NCI-H1092 (cell line): ENCODE results near the gene TBX10.
"Not testable (repeated sequence)": the region's sequence is repeated elsewhere in the genome, so short reads cannot be mapped to it uniquely, and the experiment has no call there.

Experiments
- DNase-seq: peaks from one replicate; lab custom pipeline; 2025; lab: John Stamatoyannopoulos, UW

TBX10 gene

DNA sequence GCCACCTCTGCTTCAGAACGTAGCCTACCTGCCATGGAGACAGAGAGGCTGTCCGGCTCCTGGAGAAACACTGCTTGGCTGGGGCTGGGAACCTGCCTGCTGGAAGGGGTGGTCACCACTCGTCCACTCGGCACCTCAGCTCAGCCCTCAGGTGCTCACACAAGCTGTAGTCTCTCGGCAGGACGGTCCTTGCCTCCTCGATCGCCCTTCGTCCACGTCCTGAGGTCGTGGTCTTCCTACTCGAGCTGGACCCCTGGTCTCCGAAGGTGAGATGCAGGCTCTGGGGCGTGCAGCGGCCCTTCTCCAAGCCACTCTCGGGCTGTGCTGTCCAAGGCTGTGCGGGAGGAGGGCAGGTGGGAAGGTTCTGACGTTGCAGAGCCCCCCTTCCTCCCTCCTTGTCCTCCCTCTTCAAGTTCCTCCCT is at the start of gene TBX10:
TSS of gene TBX10 (minus strand) at position 326 of the 422 bp plus-strand sequence. CDS start at position 35, 291 bp downstream.
- no peak for DNase-seq

DNA sequence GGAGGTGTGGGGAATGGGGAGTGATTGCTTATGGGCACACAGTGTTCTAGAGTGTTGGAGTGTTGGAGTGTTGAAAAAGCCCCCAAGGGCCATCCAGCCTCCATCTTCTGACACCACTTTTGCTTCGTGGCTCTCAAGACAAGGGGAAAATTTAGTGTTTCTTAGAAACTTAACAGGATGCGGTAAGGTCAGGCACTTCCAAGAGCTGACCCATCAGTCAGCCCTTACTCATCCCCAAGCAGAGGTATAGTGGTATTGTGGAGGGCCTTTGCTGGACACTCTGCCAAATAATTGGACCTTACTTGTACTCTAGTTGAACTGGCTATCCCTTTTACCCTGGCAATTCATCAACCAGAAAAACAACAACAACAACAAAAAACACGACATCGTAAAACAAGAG is 49.6 kb upstream of the TBX10 start:
- DNase-seq = no peak

DNA sequence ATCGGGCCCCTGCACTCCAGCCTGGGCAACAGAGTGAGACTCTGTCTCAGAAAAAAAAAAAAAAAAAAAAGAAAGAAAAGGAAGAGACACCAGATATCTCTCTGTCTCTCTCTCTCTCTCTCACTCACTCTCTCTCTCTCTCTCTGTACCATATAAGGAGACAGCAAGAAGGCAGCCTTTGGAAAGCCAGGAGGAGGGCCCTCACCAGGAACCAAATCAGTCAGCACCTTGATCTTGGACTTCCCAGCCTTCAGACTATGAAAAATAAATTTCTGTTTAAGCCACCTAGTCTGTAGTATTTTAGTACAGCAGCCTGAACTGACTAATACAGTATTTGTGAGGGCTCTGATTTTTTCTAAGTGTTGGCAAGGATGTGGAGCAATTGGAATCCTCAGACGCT is 48.4 kb upstream of the TBX10 start:
- DNase-seq = no peak

DNA sequence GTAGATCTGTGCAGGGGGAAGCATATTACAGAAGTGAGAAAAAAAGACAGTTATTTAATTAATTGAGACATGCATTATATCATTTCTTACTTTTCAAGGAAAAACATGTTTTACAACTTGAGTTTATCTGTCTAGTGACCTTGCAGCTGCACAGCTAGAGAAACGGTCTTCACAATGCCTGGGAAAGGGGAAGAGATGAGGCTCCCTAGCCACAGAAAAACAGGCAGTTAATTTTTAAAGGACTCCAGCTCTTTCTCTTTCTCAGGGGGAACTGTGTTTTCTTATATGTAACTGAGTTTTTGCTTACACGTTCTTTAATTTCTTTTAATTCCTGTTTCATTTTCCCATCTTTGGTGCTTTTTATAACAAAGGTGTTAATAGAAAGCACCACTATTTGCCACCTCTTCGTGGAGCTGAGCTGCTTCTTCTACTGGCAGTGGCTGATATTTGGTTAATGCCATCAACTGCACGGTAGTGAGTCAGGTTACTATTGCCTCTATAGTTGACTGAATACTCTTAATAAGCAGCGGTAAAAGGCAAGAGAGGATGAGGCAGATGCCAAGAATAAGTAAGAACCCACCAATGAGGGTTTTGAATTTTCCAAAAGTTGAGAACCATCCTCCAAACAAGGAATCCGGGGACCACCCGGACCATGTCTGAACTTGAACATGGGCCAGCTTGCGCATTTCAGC is 46.2 kb upstream of the TBX10 start:
- not testable (repeated sequence) for DNase-seq

DNA sequence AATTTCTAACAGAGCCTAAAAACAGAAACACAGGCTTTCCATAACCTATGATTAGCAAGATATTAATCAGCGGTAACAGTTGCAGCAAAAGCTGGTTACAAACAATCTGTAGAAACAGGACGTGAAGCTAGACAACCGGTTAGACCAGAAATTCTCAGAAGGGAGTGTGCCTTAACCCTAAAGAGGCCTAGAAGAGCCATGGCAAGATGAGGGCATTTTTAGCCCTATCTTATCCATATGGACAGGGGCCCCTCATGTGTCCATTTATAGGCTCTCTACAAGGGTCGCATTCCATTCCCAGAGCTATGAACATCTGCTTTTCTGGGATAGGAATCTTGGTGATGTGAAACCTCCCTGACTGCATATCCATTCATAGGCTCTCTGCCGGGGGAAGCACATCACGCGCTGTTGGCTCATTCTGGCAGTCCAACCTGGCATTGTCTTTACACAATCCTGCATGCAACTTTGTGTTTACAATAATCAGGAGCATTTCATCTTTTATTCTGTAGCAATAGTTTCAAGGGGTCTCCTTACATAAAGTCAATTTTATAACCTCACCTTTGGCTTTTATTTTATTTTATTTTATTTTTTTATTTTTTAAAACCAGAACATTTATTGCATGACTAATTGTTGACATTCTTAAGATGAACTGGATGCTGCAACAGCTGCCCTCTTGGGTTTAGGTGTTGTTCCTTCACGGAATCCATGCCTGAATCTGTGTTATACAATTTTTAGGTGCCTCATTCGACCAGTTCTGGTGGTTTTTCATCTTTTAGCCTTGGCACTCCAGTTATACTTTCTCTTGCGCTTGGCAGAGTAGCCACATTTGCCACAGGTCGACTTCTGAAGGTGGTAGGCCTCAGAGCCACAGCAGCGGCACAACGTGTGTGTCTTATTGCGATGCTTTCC is 42.8 kb upstream of the TBX10 start:
- not testable (repeated sequence) for DNase-seq

DNA sequence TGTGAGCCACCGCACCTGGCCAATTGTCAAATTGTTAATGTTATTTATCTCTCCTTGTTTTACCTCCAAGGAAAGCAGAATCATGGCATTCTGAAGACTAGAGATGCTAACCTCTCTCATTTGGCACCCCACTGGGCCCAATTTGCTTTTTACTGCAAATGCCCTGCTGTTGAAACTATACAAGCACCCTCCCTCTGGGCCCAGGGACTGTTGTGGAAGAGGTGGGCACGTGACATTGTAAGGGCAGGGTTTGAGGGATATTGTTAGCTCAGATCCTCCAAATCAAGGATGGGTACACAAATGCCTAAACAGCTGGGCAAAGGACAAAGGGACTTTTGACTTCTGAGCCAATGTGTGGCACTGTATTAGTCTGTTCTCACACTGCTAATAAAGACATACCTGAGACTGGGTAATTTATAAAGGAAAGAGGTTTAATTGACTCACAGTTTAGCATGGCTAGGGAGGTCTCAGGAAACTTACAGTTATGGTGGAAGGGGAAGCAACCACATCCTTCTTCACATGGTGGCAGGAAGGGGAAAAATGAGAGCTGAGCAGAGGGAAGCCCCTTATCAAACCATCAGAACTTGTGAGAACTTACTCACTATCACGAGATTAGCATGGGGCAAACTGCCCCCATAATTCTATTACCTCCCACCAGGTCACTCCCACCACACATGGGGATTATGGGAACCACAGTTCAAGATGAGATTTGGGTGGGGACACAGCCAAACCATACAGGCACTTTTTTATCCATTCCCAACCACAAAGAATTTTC is 41.3 kb upstream of the TBX10 start:
- no peak for DNase-seq

DNA sequence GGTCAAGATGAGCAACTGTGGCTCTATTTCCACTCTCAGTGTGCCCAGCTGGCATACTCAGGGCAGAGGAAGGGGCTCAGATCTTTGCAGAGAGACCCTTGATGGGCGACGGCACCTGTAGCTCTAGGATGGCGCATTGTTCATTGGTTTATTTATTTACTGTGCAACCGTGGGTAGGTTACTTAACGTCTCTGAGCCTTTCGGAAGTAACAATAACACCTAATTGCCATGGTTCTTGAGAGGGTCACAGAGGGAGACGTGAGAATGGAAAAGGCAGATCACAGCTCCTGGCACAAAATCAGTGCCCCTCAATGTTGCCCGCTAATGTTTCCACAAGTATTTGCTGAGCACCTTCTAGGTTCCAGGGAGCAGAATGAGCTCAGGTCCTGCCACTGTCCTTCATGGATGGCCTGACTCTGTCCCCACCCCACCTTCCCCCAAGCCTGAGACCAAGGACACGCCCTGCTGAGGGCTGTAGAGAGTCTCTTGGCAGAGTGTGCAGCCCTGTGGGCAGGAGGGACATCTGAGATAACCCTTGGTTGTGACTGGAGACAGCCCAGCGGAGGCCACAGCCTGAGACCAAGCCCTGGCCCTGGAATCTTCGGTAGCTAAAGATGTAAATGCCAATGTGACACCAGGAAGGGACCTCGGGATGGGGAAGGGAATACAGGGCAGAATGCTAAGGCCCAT is 35.6 kb upstream of the TBX10 start:
- no peak for DNase-seq

DNA sequence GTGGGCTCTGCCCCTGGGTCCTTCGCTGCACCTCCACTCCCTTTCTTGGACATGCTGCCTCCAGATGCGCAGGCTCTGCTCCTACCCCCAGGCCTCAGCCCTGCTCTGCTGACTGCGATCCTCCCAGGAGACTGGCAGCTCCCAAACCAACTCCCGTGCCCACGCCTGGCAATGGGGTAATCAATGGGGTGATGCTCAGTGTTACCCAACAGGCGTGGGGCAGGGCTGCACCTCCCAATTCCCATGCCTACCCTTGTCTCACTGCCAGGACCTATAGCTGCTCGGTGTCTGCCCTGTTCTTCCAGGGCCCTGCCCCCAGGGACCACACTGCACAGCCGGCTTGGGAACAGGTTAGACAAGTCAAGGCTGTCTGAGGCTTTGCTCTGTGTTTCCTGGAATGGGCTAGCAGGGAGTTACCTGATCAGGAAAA is 34.9 kb upstream of the TBX10 start, which contains the start of gene ALDH3B2:
TSS of gene ALDH3B2 (minus strand) at position 182 of the 430 bp plus-strand sequence. CDS start 7,688 bp downstream, outside the sequence.
- DNase-seq = no peak

DNA sequence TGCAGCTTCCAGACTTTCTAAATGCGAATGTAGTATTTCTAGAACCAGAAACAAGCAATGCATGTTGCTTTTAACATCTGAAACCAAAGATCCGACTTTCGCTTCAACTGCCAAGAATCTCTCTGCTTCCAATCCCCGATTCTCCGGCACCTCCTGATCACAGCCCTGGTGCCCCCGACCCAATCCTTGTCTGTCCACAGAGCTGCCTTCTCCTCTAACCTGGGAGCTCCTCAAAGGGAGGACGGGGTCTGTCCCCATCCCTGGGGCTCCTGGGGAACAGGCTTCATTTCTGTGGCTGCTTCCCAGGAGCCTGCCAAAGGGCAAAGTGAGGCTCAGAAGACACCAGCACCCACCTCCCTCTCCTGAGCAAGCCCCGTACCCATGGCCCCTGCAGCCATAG is 34.3 kb upstream of the TBX10 start:
- DNase-seq = no peak

DNA sequence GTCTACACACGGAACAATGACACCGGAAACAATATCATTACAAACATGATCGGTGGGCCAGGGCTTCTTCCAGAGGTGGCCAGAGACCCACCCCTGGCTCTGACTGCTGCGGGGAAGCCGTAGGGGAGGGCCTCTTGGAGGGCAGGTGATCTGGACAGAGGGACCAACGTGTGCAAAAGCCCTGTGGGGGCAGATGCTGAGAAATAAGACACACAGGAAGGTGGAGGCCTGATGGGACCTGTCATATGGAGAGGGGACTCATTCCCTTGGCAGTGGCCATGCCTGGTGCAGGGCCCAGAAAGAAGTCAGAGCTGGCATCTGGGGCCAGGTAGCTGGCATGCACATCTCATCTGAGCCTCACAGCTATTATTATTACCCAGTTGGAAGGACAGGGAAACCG is 33.8 kb upstream of the TBX10 start:
- DNase-seq = no peak

DNA sequence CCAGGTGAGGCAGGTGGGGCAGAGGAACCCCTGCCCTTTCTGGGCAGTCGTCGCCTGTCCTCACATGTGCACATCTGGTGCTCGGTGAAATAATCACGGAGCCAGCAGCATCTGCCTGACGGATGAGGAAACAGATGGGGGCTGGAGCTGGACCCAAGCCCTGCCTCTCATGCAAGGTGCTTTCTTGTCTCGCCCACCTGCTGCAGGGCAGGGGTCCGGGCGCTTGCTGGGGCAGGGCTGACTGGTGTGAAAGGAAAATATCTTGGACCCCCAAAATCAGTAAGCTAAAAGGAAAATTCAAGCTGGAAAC is 31.6 kb upstream of the TBX10 start:
- no peak for DNase-seq

DNA sequence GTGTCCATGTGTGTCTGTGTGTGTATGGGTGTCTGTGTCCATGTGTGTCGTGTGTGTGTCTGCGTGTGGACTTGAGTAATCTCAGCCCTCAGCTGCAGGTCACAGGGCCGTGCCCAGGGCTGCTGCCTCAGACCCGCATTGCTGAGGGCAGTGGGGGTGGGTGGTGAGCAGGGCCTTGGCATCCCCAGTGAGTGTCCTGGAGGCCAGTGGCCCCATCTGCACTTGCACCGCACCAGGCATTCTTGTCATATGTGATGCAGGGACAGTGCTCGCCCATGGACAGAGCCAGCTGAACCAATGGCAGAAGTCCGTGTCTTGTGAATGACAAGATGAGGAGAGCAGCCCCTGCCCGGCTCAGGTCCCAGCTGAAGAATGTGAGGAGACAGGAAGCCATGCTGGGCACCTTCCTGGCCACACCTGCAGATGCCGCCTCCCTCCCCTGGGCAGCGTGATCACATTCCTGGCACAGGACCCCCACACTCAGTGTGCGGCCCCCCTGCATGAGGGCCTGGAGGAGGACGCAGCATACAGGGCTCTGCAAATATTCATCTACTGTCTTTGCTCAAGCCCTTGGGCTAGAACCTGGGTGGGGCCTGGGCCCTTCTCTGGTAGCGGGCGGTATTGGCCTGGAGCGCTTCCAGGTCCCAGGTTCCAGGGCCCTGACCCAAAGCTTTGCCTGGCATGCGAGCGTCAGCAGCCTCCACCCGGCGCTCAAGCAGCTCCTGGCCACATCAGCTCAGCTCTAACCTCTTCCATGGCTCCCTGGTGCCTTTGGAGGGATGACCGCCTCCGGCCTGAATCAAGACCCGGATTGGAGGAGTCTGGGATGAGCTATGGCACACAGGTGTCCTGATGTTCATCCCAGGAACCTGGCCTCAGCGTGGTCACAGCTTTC is 31.0 kb upstream of the TBX10 start:
- no peak for DNase-seq

DNA sequence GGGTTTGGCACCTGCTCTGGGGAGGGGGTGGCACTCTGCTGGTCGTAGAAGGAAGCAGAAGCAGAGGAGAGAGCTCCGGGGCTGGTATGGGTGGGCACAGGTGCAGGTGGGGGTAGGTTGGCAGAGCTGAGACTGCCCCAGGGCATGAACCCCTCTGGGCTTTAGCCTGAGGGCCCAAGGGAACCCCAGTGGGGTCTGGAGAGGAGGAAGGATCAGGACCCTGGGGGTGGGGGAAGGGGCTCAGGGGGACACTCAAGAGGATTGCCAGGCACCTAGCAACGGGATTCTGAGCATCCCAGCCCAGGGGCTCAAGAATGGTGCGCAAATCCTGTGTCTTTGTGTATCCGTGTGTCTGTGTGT is 28.6 kb upstream of the TBX10 start:
- no peak for DNase-seq

DNA sequence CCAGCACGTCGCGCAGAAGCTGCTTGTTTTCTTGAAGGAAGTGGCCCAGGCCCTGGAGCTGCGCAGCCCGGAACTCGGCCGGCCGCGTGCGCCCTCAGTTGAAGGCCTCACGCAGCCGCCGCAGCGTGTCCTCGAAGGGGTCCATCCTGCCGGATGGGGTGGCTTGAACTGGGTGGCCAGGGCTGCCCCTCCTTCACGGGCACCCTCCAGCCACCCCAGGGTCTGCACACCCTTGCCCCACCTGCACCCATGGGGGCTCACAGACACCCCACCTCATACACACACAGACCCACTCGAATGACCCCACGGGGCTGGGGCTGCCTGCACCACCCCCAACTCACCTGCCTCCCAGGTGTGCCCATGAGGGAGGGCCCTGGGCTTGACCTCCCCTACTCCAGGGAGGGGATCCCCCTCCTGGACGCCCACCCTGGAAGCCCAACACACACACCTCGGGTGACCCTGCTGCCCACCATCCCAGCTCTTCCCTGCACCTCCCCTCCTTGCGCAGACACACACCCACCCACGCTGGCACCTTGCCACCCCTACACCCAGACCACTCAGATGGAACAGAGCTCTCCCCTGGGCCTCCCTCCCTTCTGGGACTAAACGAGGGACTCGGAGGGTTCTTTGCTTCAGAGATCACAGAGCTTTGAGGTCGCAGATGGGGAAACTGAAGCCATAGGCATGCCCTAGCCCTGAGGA is 28.1 kb upstream of the TBX10 start:
- no peak for DNase-seq

DNA sequence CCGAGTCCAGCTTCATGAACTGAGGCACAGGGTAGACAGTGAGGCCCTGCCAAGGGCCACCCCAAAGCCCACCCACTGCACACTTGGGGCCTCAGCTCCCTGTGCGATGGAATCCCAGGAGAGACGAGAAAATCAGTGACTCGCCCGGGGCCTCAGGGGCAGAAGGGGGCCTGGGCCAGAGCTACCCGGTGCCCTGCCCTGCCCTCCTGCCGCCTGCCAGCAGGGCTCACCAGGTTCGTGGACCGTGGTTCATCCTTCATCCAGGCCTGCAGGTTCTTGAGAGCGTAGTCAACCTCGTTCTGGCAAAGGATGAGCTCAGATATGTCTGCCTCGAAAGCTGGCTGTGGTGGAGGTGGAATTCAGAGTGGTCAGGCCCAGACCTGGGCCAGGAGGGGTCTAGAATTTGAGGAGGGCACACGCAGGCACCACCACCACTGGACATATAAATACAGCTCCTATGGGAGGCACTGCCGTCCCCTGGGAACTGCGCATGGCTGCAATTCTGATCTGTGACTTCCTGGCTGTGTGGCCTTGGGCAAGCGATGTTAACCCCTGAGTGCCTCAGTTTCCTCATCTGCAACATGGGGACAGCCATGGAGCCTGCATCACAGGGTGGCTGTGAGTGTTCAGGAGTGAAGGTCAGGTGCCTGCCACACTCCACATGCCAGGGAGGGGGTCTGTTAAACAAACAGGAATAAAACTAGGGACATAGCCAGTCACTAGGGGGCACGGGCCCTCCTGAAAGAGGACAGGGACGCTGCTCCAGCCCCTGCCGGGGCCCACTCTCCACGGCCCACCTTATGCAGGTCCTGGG is 27.3 kb upstream of the TBX10 start:
- no peak for DNase-seq

DNA sequence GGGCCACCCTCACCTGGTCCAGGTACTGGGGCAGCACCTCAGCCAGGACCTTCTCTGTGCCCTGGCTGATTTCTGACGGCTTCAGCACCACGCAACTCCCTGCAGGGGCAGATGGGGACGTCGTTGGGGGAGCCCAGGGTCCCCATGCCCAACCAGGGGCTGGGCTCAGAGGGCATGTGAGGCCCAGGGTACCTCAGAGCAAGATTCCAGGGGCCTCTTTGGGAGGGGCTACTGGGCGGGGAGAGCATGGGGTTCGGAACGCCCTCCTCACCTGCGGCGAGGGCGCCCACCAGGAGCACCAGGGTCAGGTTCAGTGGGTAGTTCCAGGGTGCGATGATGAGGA is 26.7 kb upstream of the TBX10 start:
- no peak for DNase-seq

DNA sequence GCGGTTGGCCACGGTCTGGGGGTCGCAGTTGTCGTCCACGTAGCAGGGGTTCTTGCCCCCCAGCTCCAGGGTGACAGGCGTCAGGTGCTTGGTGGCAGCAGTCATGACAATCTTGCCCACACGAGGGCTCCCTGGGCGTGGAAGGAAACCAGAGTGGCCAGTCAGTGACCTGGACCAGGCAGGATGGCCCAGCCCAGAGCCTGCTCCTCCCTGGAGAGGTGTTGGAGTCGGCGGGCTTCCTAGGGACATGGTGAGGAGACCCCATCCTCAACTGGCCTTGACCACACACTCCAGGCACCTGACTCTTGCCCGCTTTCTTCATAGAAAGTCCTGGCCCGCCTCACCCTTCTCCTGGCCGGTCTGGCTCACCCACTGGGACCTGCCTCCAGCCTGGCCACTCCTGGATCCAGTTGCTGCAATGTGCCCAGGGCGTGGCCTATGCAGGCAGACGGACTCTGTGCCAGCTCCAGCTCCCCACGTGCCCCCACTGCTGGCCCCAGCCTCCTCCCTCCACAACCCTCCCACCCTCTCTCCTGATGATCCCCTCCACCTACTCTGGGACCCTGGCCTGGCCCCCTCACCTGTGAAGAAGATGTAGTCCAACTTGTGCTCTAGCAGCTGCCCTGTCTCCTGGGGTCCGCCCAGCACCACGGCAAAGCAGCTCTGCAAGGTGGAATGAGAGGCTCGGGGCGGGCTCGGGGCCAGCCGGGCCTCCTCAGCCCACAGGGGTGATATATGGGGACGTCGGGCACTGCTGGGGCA is 26.2 kb upstream of the TBX10 start:
- DNase-seq = no peak

DNA sequence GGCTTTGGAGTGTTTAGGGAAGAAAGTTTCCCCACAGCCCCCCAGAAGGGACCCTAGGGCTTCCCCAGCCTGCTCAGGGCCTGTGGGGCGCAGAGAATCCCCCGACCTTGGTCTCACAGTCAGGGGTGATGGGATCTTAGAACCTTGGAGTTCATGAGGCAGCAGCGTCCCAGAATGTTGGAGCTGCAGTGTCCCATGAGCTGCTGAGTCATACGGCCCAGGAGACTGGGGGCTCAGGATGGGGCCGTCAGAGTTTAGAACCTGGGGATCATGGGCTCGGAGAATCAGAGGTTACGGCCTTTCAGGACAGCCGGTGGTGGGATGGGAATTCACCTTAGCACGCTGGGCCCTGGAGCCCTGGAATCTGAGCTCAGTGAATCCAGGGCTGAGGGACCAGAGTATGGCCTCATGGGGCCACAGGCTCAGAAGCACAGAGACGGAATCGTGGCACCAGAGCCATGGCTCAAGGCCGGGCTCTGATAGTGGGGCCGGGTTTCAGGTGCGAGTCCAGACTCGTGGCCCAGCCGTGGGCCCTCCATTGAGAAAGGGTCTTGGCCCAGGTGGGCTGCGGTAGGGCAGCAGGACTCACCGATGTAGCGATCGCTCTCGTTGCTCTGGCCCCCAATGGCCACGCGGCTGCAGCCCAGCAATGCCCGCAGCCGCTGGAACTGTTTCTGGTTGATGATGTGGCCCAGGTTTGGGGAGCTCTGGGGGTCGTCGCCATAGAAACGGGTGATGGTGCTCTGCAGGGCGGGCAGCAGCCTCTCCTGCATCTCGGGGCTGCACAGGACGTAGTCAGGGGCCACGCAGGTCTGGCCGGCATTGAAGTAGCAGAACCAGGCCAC is 25.4 kb upstream of the TBX10 start:
- no peak for DNase-seq
